HCT116 (cell line): ENCODE results near the gene SAG. TPM values are rescaled to one million over a fixed set of nuclear protein-coding genes. Genes with fewer than 3 reads are reported as not detected.

Experiments
- ATAC-seq: fragments of 200-7000 bp; cut with Tn5 transposase; 2 replicates; pipeline ENCODE4 v1.9.1; 2020; ENCODE audit warnings: mild to moderate bottlenecking, moderate library complexity
- BruUV-seq: library from RNA; stranded (reverse); fragments of 400-500 nt; replicated peaks from 2 replicates; lab custom pipeline; 2021; lab: Mats Ljungman, UMichigan
- CTCF ChIA-PET: fragments of 300-600 bp; sonication (Branson Sonifier 250); formaldehyde crosslinking; loops from one replicate; lab custom pipeline; 2021; ENCODE audit warnings: antibody characterized with exemption; lab: Charles Lee
- POLR2A ChIA-PET: fragments of 300-600, 350-600 bp; sonication (Branson Sonifier 250); formaldehyde crosslinking; loops from one replicate; lab custom pipeline; 2021; ENCODE audit warnings: antibody characterized with exemption; lab: Charles Lee
- RAD21 ChIA-PET, 2 experiments: fragments of 300-600 bp; sonication (Branson Sonifier 250); formaldehyde crosslinking; loops; one replicate each; lab custom pipeline; 2023; ENCODE audit warnings: low total read pairs in 2 of 2; ENCODE audit not compliant: uncharacterized antibody in 2 of 2, unreplicated experiment in 2 of 2, low non-redundant PET in 1 of 2; lab: Charles Lee
- DNase-seq: peaks from one replicate; pipeline ENCODE4 v3.0.0-alpha.2; 2010; ENCODE audit warnings: low read depth, low spot score
- H2AFZ ChIP-seq: fragments of 200-600 bp; shearing (Covaris generic), sonication (generic); 2 replicates; pipeline ENCODE4 v1.6.1; 2017; ENCODE audit warnings: low read depth, mixed run types, mixed read lengths, antibody characterized with exemption, low read length; ENCODE audit not compliant: poor library complexity, severe bottlenecking
- H3K27ac ChIP-seq: 2 replicates; pipeline ENCODE4 v1.5.1; 2012; ENCODE audit warnings: low read depth, low read length
- H3K27me3 ChIP-seq: fragments of 200-600 bp; sonication (generic); 2 replicates; pipeline ENCODE4 v1.6.1; 2016; ENCODE audit warnings: mixed run types, low read length, mixed read lengths; ENCODE audit not compliant: insufficient read depth
- H3K36me3 ChIP-seq, 2 experiments: fragments of 200-500 bp in 1 of 2; fragments of 200-600 bp in 1 of 2; sonication (Bioruptor generic) in 1 of 2; sonication (generic) in 1 of 2; 2 replicates each; pipeline versions ENCODE4 v1.5.1 to v1.6.1; 2014 to 2016; ENCODE audit warnings: low read length in 2 of 2, inconsistent platforms in 1 of 2, mixed read lengths in 1 of 2, mixed run types in 1 of 2; ENCODE audit not compliant: insufficient read depth in 2 of 2, control insufficient read depth in 1 of 2
- H3K4me1 ChIP-seq, 2 experiments: fragments of 200-600 bp in 1 of 2; sonication (generic) in 1 of 2; 2 replicates each; pipeline versions ENCODE4 v1.5.1 to v1.6.1; 2012 to 2017; ENCODE audit warnings: low read length in 2 of 2, inconsistent platforms in 1 of 2, mild to moderate bottlenecking in 1 of 2, mixed read lengths in 1 of 2, mixed run types in 1 of 2, moderate library complexity in 1 of 2; ENCODE audit not compliant: insufficient read depth in 2 of 2, control insufficient read depth in 1 of 2
- H3K4me2 ChIP-seq: fragments of 200-600 bp; sonication (generic); 2 replicates; pipeline ENCODE4 v1.6.1; 2017; ENCODE audit warnings: mixed run types, low read length, mixed read lengths
- H3K4me3 ChIP-seq, 2 experiments: fragments of 200-600 bp in 1 of 2; sonication (generic) in 1 of 2; replicated peaks in 1 of 2; 2 replicates each; pipeline ENCODE4 v1.5.1; 2011 to 2016; ENCODE audit warnings: low read length in 2 of 2, control low read depth in 1 of 2, low read depth in 1 of 2, mild to moderate bottlenecking in 1 of 2, mixed read lengths in 1 of 2, mixed run types in 1 of 2
- H3K79me2 ChIP-seq: fragments of 200-600 bp; sonication (generic); 2 replicates; pipeline ENCODE4 v1.6.1; 2017; ENCODE audit warnings: mild to moderate bottlenecking, mixed run types, low read length, moderate library complexity, mixed read lengths; ENCODE audit not compliant: insufficient read depth
- H3K9ac ChIP-seq: fragments of 200-600 bp; sonication (generic); 2 replicates; pipeline ENCODE4 v1.6.1; 2016; ENCODE audit warnings: low read length, mixed read lengths
- H3K9me2 ChIP-seq: fragments of 200-600 bp; sonication (generic), shearing (Covaris generic); 2 replicates; pipeline ENCODE4 v1.6.1; 2017; ENCODE audit warnings: mixed run types, mild to moderate bottlenecking, moderate library complexity; ENCODE audit not compliant: insufficient read depth
- H3K9me3 ChIP-seq, 2 experiments: fragments of 200-500 bp in 1 of 2; fragments of 200-600 bp in 1 of 2; sonication (Bioruptor generic) in 1 of 2; sonication (generic) in 1 of 2; 2 replicates each; pipeline ENCODE4 v1.6.1; 2014 to 2017; ENCODE audit warnings: low read length in 2 of 2, mixed read lengths in 2 of 2, inconsistent platforms in 1 of 2, low read depth in 1 of 2, mild to moderate bottlenecking in 1 of 2, mixed run types in 1 of 2, moderate library complexity in 1 of 2; ENCODE audit not compliant: control insufficient read depth in 1 of 2, insufficient read depth in 1 of 2
- H4K20me1 ChIP-seq: fragments of 200-600 bp; sonication (generic), shearing (Covaris generic); 2 replicates; pipeline ENCODE4 v1.6.1; 2017; ENCODE audit warnings: mixed run types, mild to moderate bottlenecking, moderate library complexity; ENCODE audit not compliant: insufficient read depth
- CTCF ChIP-seq, 3 experiments: fragments of 200-600 bp in 1 of 3; sonication (generic) in 1 of 3; IDR thresholded peaks in 2 of 3; conservative IDR thresholded peaks in 1 of 3; 2 replicates each; pipeline ENCODE4 v1.5.1; 2012 to 2017; ENCODE audit warnings: low read depth in 2 of 3, low read length in 2 of 3, antibody characterized with exemption in 1 of 3, borderline replicate concordance in 1 of 3, control low read depth in 1 of 3, mild to moderate bottlenecking in 1 of 3, mixed read lengths in 1 of 3, mixed run types in 1 of 3, moderate library complexity in 1 of 3; ENCODE audit not compliant: insufficient read depth in 1 of 3
- EGR1 ChIP-seq: IDR thresholded peaks from 2 replicates; pipeline ENCODE4 v1.6.1; 2012; ENCODE audit warnings: low read depth
- ELF1 ChIP-seq: IDR thresholded peaks from 2 replicates; pipeline ENCODE4 v1.6.1; 2012; ENCODE audit warnings: low read depth, borderline replicate concordance
- FOSL1 ChIP-seq: IDR thresholded peaks from 2 replicates; pipeline ENCODE4 v1.6.1; 2012; ENCODE audit warnings: low read depth
- POLR2AphosphoS5 ChIP-seq: IDR thresholded peaks from 2 replicates; pipeline ENCODE4 v1.6.1; 2011; ENCODE audit warnings: mild to moderate bottlenecking, low read depth, low read length, moderate library complexity
- RAD21 ChIP-seq: IDR thresholded peaks from 2 replicates; pipeline ENCODE4 v1.6.1; 2012; ENCODE audit warnings: low read depth, mild to moderate bottlenecking
- SIN3A ChIP-seq: IDR thresholded peaks from 2 replicates; pipeline ENCODE4 v1.6.1; 2012; ENCODE audit warnings: low read depth
- TCF7L2 ChIP-seq: IDR thresholded peaks from 2 replicates; pipeline ENCODE4 v1.7.0; 2011; ENCODE audit warnings: borderline replicate concordance, inconsistent platforms; ENCODE audit not compliant: insufficient read depth, insufficient read length; ENCODE audit errors: extremely low read depth
- YY1 ChIP-seq: IDR thresholded peaks from 2 replicates; pipeline ENCODE4 v1.6.1; 2011; ENCODE audit warnings: low read length, low read depth, moderate library complexity, mild to moderate bottlenecking; ENCODE audit not compliant: insufficient replicate concordance; ENCODE audit errors: extremely low read depth
- intact Hi-C: fragments of 100-400 bp; cut with micrococcal nuclease; formaldehyde crosslinking; loops from 2 replicates; pipeline ENCODE4 v1.10.0; 2022
- total RNA-seq: library from RNA; stranded (reverse); gene quantifications from one replicate; pipeline ENCODE4 v1.2.1, GENCODE V29; 2021; ENCODE audit not compliant: unreplicated experiment

Gene SAG
- total RNA-seq, 1 experiment from 2014 or later, result not detected

DNA sequence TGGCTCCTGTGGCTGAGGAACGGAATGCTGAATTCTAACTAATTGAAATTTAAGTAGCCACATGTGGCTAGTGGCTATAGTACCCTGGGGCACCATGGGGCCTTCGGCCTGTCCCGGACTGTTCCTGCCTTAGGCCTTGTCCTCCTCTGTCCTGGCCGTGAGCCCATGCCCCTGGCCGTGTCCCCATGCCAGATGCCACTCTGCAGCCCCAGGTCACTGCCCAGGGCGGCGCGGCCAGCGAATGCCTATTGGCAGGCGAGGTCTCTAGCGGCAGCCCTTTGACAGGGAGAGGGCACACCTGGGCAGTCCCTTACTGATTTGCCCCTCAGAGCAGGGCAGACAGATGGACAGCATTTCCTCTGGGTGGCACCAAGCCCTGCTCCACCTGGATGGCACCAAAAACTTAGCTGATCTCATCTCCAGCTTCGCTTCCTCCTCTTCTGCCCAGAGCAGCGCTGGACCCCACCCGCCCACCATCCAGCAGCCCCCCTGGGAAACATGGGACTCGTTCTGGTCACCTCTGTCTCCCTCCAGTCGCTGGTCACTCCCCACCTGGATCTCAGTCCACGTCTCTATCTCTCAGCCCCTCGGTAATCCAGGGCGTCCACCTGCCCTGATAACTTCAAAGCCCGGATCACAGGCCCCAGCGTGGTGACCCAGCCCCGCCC, 45.6 kb downstream of the SAG start:
- Histone ChIP-seq H3K79me2 (peaks cover 34% of the 10 kb centered on the region), H4K20me1 (no peaks in the 10 kb centered on the region; the same call in 1 of the 2 replicates), H2AFZ (peak overlapping the region; percentile 91), H3K4me3 (peak overlapping the region; percentile 45 to 59), H3K27ac (peak overlapping the region; percentile 80), H3K9ac (peak overlapping the region; percentile 67), H3K4me2 (peak overlapping the region; percentile 96), H3K27me3 (no peaks in the 10 kb centered on the region), H3K4me1 (peaks cover 37 to 65% of the 10 kb centered on the region in 2 experiments), H3K9me2 (no peaks in the 10 kb centered on the region), H3K36me3 (no peaks in the 10 kb centered on the region; a peak in 1 of 4 replicates), H3K9me3 (no peaks in the 10 kb centered on the region)
- intact Hi-C loops, result loop anchor here (5.0 kb wide), 1 partner anchor 101 kb away; the partner anchor contains the start of gene ATG16L1
- CTCF ChIA-PET, result interaction anchor here (0.8 to 1.0 kb wide), 2 partner anchors 10 to 22 kb away, joined by 3 to 6 read pairs; no protein-coding TSS in a partner anchor
- no peak for DNase-seq
- POLR2A ChIA-PET, result no interaction called here
- no TSS peak for BruUV-seq
- RAD21 ChIA-PET, result interaction anchor here in 1 of 2 experiments (0.5 kb wide), 1 partner anchor 24 kb away, joined by 4 read pairs; no protein-coding TSS in a partner anchor
- TF ChIP-seq EGR1 (no peak), CTCF (IDR thresholded peaks at IDR 0.05 in 2 of 3, conservative IDR thresholded peaks at IDR 0.05 in 1 of 3; ENCODE audit: borderline replicate concordance in 1 of 3, insufficient read depth in 1 of 3, low read depth in 2 of 3, low read length in 2 of 3) (no peak), SIN3A (no peak), YY1 (no peak), POLR2AphosphoS5 (no peak), ELF1 (no peak), FOSL1 (no peak), RAD21 (no peak), TCF7L2 (peak; percentile 94)
- peak; percentile 0; the same call in 1 of the 2 replicates for ATAC-seq
